Stimulated activated CD4-positive, alpha-beta T cell treated with anti-CD3 and anti-CD28 coated beads, Interleukin-4, amount 100 ng/mL, for 1 hour (primary cell): ENCODE results near the gene BANK1.

Experiments used
- DNase-seq: peaks from one replicate; pipeline ENCODE4 v3.0.0-alpha.2; 2020

BANK1 gene

GRCh38 chr4:102037566-102037965 lies 247.0 kb downstream of the BANK1 start:
- DNase-seq: no peak

DNA sequence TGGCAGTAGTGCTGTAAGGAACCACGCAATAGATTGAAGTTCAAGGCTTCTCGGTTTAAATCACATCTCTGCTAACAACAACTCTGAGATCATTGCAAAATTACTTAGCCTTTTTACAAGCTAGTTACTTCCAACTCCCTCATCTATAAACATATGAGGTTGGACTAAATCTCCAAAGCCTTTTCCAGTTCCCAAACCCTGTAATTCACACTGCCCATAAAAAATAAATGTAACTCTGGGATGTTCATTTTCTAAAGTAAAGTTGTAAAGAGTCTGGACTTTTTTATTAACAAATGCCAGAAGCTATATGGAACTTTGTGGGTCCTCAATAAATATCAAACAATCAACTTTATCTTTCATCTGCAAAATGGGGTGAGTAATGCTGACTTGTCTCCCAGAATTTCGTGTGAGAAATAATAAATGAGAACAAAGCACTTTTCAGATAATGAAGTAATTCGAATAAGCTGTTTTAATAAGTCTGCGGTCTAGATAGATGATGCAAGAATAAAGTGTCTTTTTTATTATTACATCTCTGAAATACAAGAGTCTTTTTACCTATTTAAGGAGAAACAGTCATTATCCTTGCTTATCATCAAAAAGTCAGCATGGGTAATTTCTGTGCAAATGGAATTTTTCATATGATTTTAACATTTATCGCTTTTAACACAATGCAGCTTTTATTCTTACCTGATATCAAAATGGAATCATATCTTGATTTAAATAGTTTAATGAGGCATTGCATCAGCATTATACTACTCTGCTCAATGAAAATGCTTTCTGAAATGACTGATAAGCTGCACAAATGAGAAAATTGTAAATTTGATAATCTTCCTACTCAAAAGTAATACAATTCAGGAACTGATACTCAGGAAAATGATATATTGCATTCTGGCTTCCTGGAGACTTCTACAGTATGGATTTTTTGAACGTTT lies 252.6 kb downstream of the BANK1 start:
- no peak for DNase-seq

DNA sequence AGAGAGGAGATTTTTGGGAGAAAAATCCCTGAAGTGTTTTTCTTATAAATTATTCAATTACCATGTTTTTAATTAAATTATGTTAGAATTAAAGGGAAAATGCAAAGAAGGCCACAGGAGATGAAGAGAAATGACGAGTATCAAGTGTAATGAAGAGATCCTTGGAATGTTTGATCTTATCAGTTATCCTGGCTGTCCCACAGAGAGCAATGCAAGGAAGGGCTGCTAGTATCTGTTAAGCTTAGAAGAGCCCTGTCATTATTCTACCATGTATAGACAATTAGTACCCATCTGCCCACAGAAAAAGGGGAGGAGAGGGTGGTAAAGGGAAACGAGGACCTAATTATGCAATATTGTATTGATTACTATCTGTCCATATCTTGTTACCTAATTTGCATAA lies 257.1 kb downstream of the BANK1 start:
- no peak for DNase-seq

- no peak for DNase-seq
These were observed 265.3 kb downstream of the BANK1 start for GRCh38 chr4:102055805-102056204.

DNA sequence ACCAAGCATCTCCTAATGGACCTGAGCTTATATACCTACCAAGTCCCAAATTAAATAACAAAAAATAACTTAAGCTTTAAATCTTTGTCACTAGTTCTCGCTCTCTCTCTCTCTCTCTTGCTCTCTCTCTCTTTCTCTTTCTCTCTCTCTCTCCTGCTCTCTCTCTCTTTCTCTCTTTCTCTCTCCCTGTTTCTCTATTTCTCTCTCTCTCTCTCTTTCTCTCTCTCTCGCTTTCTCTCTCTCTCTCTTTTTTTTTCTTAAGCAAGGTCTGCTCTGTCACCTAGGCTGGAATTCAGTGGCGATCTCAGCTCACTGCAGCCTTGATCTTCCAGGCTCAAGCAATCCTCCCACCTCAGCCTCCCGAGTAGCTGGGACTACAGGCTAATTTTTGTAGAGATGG lies 266.6 kb downstream of the BANK1 start:
- no peak for DNase-seq

DNA sequence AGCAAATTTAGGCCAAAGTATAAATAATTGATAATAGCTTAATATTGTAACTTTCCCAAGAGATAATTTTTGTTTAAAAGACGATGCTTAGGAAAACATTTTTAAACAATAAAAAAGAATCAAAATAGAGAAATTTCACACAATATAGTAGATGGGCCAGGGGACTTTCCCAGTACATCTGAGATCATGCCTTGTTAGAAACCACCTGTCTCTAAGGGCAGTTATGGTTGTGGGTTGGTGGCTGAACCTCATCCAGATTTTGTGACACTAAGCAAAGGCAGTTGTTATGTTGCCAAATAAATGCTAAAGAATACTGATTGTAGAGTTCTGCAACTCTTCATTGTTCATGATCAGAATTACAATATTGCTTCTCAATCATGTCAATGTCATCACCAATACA lies 270.6 kb downstream of the BANK1 start:
- DNase-seq: no peak

GRCh38 chr4:102064747-102065442 lies 274.4 kb downstream of the BANK1 start:
- DNase-seq: no peak

- DNase-seq: no peak
These were observed 286.1 kb downstream of the BANK1 start for GRCh38 chr4:102076622-102077021.

- no peak for DNase-seq
These were observed 289.7 kb downstream of the BANK1 start for GRCh38 chr4:102080184-102080583.

DNA sequence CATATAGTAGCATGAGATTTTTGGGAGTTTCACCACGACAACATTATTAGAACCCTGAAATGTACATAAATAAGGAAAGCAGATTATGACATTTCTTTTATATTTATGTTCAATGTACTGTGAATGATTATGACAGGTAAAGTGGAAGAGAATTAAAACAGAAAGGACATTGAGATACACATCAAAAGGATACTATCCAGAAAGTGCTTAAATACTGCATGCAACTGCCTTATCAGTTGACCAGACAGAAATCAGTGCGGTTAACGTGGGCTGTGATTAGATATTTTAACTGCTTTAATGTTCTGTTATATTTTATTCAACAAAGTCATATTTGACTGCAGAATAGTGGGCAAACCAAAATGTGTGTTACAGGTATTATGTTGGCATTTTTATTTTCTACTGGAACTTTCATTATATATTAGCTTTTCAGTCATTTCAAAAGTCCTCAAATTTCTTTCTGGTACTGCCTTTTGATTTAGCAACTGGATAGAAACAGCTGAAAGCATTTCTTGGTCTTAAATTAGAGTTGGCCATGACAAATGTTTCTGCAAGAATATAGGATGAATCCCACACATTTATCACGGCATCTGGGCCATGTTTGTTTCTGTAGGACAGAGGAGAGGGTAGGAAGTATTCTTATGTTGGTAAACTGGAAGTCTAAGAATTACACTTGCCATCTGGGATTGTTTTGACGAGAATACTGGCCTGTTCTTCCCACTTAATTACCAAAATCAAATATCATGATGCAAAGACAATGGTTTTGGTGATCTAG lies 299.5 kb downstream of the BANK1 start:
- DNase-seq: no peak

- DNase-seq: no peak
These were observed 301.1 kb downstream of the BANK1 start for GRCh38 chr4:102091656-102092055.

GRCh38 chr4:102094481-102094880 lies 304.0 kb downstream of the BANK1 start:
- no peak for DNase-seq

GRCh38 chr4:102103368-102103767 lies 312.8 kb downstream of the BANK1 start:
- DNase-seq: no peak

GRCh38 chr4:102104278-102104677 lies 313.7 kb downstream of the BANK1 start:
- no peak for DNase-seq

DNA sequence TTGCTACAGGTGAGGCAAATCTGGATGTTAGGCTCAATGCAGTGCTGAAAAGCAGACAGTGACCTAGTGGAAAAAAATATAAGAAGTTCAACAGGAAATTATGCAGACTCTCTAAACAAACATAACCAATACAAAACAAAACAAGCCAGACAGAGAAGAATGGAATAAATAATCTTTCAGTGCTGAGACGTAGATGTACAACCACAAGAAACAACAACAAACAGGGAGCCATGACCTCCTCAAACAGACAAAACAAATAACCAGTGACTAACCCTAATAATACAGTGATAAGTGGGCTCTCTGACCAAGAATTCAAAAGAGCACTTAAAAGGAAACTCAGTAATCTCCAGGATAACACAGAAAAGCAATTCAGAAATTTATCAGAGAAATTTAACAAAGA lies 315.5 kb downstream of the BANK1 start:
- no peak for DNase-seq

- no peak for DNase-seq
These were observed 323.6 kb downstream of the BANK1 start for GRCh38 chr4:102114118-102114630.

GRCh38 chr4:102116121-102116520 lies 325.6 kb downstream of the BANK1 start:
- no peak for DNase-seq

DNA sequence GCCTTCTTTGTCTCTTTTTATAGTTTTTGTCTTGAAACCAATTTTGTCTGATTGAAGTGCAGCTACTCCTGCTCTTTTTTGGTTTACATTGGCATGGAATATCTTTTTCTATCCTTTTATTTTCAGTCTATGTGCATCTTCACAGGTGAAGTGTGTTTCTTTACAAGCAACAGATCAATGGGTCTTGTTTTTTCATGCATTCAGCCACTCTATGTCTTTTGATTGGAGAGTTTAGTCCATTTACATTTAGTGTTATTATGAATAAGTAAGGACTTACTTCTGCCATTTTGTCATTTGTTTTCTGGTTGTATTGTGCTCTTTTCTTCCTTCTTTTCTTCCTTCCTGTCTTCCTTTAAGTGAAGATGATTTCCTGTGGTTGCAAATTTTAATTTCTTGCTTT lies 330.3 kb downstream of the BANK1 start:
- no peak for DNase-seq
